Natural killer cell (primary cell): ENCODE results near the gene TMEM266. TPM values are rescaled to one million over a fixed set of nuclear protein-coding genes. Genes with fewer than 3 reads are reported as not detected.

Source experiments
- ATAC-seq, 3 donors: fragments of 150-1000 bp in 2 of 3; fragments of 200-7000 bp in 1 of 3; cut with Tn5 transposase; 1 replicate in 1 of 3; 2 replicates in 2 of 3; pipeline ENCODE4 v1.10.0; 2021; ENCODE audit warnings: mild to moderate bottlenecking in 2 of 3, moderate library complexity in 2 of 3
- DNase-seq, 2 donors: peaks; one replicate each; pipeline versions ENCODE4 v3.0.0 to v3.0.0-alpha.2; 2013 to 2021; ENCODE audit warnings: mixed read lengths in 1 of 2
- H3K27ac ChIP-seq: one replicate; pipeline ENCODE4 v1.5.1; 2013; ENCODE audit warnings: mild to moderate bottlenecking, low read length
- H3K27me3 ChIP-seq: one replicate; pipeline ENCODE4 v1.6.1; 2013; ENCODE audit warnings: low read length; ENCODE audit not compliant: control insufficient read depth, insufficient read depth
- H3K36me3 ChIP-seq: one replicate; pipeline ENCODE4 v1.6.1; 2013; ENCODE audit warnings: low read length; ENCODE audit not compliant: control insufficient read depth, insufficient read depth
- H3K4me1 ChIP-seq: one replicate; pipeline ENCODE4 v1.6.1; 2013; ENCODE audit warnings: low read length; ENCODE audit not compliant: control insufficient read depth, insufficient read depth
- H3K4me3 ChIP-seq: one replicate; pipeline ENCODE4 v1.5.1; 2013; ENCODE audit warnings: low read length
- H3K9me3 ChIP-seq: one replicate; pipeline ENCODE4 v1.6.1; 2013; ENCODE audit warnings: low read length; ENCODE audit not compliant: control insufficient read depth, insufficient read depth
- H3K27ac Mint-ChIP-seq, 2 donors: one replicate each; pipeline ENCODE4 v1.8.0; 2022; ENCODE audit warnings: mild to moderate bottlenecking in 2 of 2, mixed read lengths in 2 of 2, moderate library complexity in 1 of 2
- H3K27me3 Mint-ChIP-seq, 2 donors: one replicate each; pipeline ENCODE4 v1.8.0; 2022; ENCODE audit warnings: low read depth in 2 of 2, mixed read lengths in 2 of 2
- H3K36me3 Mint-ChIP-seq: one replicate; pipeline ENCODE4 v1.8.0; 2022; ENCODE audit warnings: mixed read lengths
- H3K4me1 Mint-ChIP-seq, 2 donors: one replicate each; pipeline ENCODE4 v1.8.0; 2022; ENCODE audit warnings: mixed read lengths in 2 of 2
- H3K4me3 Mint-ChIP-seq: one replicate; pipeline ENCODE4 v1.8.0; 2022; ENCODE audit warnings: mild to moderate bottlenecking, moderate library complexity, mixed read lengths
- H3K9me3 Mint-ChIP-seq, 2 donors: one replicate each; pipeline ENCODE4 v1.8.0; 2022; ENCODE audit warnings: mixed read lengths in 2 of 2
- WGBS: methylation state at CpG from one replicate; pipeline ENCODE4 v1.1.7; 2013; ENCODE audit warnings: missing lambda C conversion rate; ENCODE audit not compliant: insufficient coverage; 5-methylcytosine and 5-hydroxymethylcytosine counted together
- intact Hi-C: fragments of 100-400 bp; cut with micrococcal nuclease; formaldehyde crosslinking; loops from one replicate; pipeline ENCODE4 v1.14.2; 2022
- total RNA-seq, 4 donors: library from RNA; stranded (reverse); fragments of 120-200 nt in 1 of 4; gene quantifications; one replicate each; pipeline versions ENCODE4 v1.2.3 to v1.2.4, GENCODE V29; 2013 to 2022
- TF ChIP-seq, protein P1 (sequence below): fragments of 200-600 bp; IDR thresholded peaks from one replicate; pipeline ENCODE4 v1.8.0; 2022; ENCODE audit warnings: antibody characterized with exemption

The TMEM266 gene
- total RNA-seq, 3 donors from 2014 or later (not counting 1 experiment from before 2014, with no cell fraction given), result not detected

DNA sequence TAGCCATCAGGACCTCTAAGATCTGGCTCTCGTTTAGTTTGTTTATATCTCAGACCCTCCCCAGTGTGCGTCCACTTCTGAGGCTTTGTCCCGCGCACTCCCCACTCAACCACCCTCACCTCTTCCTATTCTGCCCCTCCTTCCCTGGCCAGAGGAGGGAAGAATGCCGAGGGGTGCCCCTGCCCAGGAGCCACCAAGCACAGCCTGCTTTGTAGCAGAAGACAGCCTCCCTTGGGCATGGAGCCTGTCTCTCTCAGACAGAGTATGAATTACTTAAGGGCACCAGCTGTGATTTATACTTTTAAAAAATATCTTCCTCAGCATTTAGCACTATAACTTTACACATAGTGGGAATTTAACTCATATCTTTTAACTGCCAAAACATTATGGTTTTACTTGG is 6.0 kb downstream of the TMEM266 start:
- Histone ChIP-seq H3K4me1 (peaks cover 2% of the 10 kb centered on the region), H3K27me3 (peaks cover 9% of the 10 kb centered on the region), H3K27ac (no peak overlapping the region), H3K9me3 (no peaks in the 10 kb centered on the region), H3K4me3 (no peak overlapping the region), H3K36me3 (no peaks in the 10 kb centered on the region)
- peaks cover 7 to 12% of the 10 kb centered on the region in 2 donors for H3K4me1 Mint-ChIP-seq
- no peak overlapping the region for H3K27ac Mint-ChIP-seq
- 73% methylated on average over 5 of the region's 5 CpGs for WGBS
- no peak overlapping the region for H3K4me3 Mint-ChIP-seq
- no peaks in the 10 kb centered on the region for H3K36me3 Mint-ChIP-seq
- TF ChIP-seq, protein P1, sequence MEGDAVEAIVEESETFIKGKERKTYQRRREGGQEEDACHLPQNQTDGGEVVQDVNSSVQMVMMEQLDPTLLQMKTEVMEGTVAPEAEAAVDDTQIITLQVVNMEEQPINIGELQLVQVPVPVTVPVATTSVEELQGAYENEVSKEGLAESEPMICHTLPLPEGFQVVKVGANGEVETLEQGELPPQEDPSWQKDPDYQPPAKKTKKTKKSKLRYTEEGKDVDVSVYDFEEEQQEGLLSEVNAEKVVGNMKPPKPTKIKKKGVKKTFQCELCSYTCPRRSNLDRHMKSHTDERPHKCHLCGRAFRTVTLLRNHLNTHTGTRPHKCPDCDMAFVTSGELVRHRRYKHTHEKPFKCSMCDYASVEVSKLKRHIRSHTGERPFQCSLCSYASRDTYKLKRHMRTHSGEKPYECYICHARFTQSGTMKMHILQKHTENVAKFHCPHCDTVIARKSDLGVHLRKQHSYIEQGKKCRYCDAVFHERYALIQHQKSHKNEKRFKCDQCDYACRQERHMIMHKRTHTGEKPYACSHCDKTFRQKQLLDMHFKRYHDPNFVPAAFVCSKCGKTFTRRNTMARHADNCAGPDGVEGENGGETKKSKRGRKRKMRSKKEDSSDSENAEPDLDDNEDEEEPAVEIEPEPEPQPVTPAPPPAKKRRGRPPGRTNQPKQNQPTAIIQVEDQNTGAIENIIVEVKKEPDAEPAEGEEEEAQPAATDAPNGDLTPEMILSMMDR, result no peak
- intact Hi-C loops, result no loop called here
- peaks cover 33 to 46% of the 10 kb centered on the region in 2 donors for H3K27me3 Mint-ChIP-seq
- no peak for ATAC-seq
- H3K9me3 Mint-ChIP-seq, result no peaks in the 10 kb centered on the region
- no peak for DNase-seq

- TF ChIP-seq, protein P1, result no peak
- ATAC-seq (no peak), DNase-seq (no peak)
- no peaks in the 10 kb centered on the region for H3K9me3 Mint-ChIP-seq
- no peak overlapping the region for H3K4me3 ChIP-seq
- no peaks in the 10 kb centered on the region for H3K27me3 ChIP-seq
- H3K36me3 ChIP-seq, result no peaks in the 10 kb centered on the region
- no peak overlapping the region for H3K27ac ChIP-seq
- H3K4me1 Mint-ChIP-seq, result peaks cover 4 to 9% of the 10 kb centered on the region in 2 donors
- no peak overlapping the region for H3K27ac Mint-ChIP-seq
- intact Hi-C loops, result no loop called here
- peaks cover 2% of the 10 kb centered on the region for H3K4me1 ChIP-seq
- no peaks in the 10 kb centered on the region for H3K9me3 ChIP-seq
- no peaks in the 10 kb centered on the region for H3K36me3 Mint-ChIP-seq
- peaks cover 5 to 9% of the 10 kb centered on the region in 2 donors for H3K27me3 Mint-ChIP-seq
- no peak overlapping the region for H3K4me3 Mint-ChIP-seq
Measured at GRCh38 chr15:76070192-76070591, 10.4 kb downstream of the TMEM266 start.

GRCh38 chr15:76070921-76071635 is 11.3 kb downstream of the TMEM266 start:
- Histone ChIP-seq H3K36me3 (no peaks in the 10 kb centered on the region), H3K27me3 (no peaks in the 10 kb centered on the region), H3K9me3 (no peaks in the 10 kb centered on the region), H3K4me1 (no peaks in the 10 kb centered on the region), H3K4me3 (no peak overlapping the region), H3K27ac (no peak overlapping the region)
- Mint-ChIP-seq H3K27ac (no peak overlapping the region), H3K27me3 (peaks cover under 1 to 4% of the 10 kb centered on the region in 2 donors), H3K36me3 (no peaks in the 10 kb centered on the region), H3K4me1 (no peaks in the 10 kb centered on the region), H3K9me3 (no peaks in the 10 kb centered on the region), H3K4me3 (no peak overlapping the region)
- DNase-seq (no peak), ATAC-seq (no peak)
- TF ChIP-seq, protein P1, result no peak
- 74% methylated on average over 3 of the region's 4 CpGs for WGBS
- intact Hi-C loops, result no loop called here

- no peak for ATAC-seq
- Histone ChIP-seq H3K9me3 (no peaks in the 10 kb centered on the region), H3K4me1 (no peaks in the 10 kb centered on the region), H3K4me3 (no peak overlapping the region), H3K36me3 (no peaks in the 10 kb centered on the region), H3K27me3 (no peaks in the 10 kb centered on the region), H3K27ac (no peak overlapping the region)
- no peaks in the 10 kb centered on the region for H3K4me1 Mint-ChIP-seq
- no peaks in the 10 kb centered on the region for H3K9me3 Mint-ChIP-seq
- TF ChIP-seq, protein P1, result no peak
- peaks cover 0 to 4% of the 10 kb centered on the region in 2 donors for H3K27me3 Mint-ChIP-seq
- intact Hi-C loops, result no loop called here
- H3K4me3 Mint-ChIP-seq, result no peak overlapping the region
- DNase-seq, result no peak
- no peak overlapping the region for H3K27ac Mint-ChIP-seq
- 91% methylated on average over 5 of the region's 7 CpGs for WGBS
- no peaks in the 10 kb centered on the region for H3K36me3 Mint-ChIP-seq
Measured at GRCh38 chr15:76071806-76072205, 12.0 kb downstream of the TMEM266 start.
